ENCODE data around the gene MYBPC2.

MYBPC2 gene

GRCh38 chr19:50460161-50460765 is 27.6 kb downstream of the MYBPC2 start:
- DNase-seq (ENCODE audit: low spot score): no peak
- no peak overlapping the region for H3K27ac ChIP-seq
- H3K4me3 ChIP-seq: no peak overlapping the region
- TF ChIP-seq CTCF (IDR thresholded peaks at IDR 0.05): no peak

GRCh38 chr19:50461066-50461875 is 28.6 kb downstream of the MYBPC2 start:
- Histone ChIP-seq H3K27ac (no peak overlapping the region), H3K4me3 (no peak overlapping the region)
- peak; percentile 67 for TF ChIP-seq CTCF (IDR thresholded peaks at IDR 0.05)
- no peak for DNase-seq (ENCODE audit: low spot score)

DNA sequence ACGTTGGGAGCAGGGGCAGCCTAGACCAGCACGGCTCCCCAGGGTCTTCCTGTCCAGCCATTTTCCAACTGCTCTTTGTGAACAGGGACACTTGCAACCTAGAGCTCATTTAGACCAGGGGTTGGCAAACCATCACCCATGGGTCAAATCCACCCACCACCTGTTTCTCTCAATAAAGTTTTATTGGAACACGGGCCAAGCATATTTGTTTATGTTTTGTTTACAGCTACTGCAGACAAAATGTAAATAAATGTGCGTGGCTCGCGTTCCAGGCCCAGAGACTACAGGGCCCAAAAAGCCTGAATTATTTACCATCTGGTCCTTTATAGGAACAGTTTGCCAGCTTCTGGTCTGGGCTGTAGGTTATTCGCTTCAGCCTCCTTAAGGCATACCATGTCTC is 30.3 kb downstream of the MYBPC2 start:
- no peak overlapping the region for H3K4me3 ChIP-seq
- no peak for DNase-seq (ENCODE audit: low spot score)
- TF ChIP-seq CTCF (IDR thresholded peaks at IDR 0.05): no peak
- no peak overlapping the region for H3K27ac ChIP-seq

DNA sequence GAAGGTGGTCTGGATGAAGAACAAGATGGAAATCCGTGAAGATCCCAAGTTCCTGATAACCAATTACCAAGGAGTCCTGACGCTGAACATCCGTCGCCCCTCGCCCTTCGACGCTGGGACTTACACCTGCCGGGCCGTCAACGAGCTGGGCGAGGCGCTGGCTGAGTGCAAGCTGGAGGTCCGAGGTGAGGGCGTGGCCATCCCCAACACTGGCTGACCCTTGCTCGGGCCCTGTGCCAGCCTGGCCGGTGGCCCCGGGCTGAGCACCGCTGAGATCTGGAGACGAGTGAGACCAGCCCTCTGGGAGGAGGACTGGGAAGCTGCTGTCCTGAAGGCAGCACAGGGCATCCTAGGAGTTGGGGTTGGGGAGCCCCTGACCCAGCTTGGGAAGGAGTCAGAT is 31.7 kb downstream of the MYBPC2 start:
- DNase-seq (ENCODE audit: low spot score): no peak
- TF ChIP-seq CTCF (IDR thresholded peaks at IDR 0.05): no peak
- Histone ChIP-seq H3K27ac (no peak overlapping the region), H3K4me3 (no peak overlapping the region)

- no peak for TF ChIP-seq CTCF (IDR thresholded peaks at IDR 0.05)
- H3K27ac ChIP-seq: no peak overlapping the region
- no peak overlapping the region for H3K4me3 ChIP-seq
- DNase-seq (ENCODE audit: low spot score): no peak
Measured at GRCh38 chr19:50465000-50465399, 32.3 kb downstream of the MYBPC2 start.

GRCh38 chr19:50465986-50466705 is 33.5 kb downstream of the MYBPC2 start:
- no peak for DNase-seq (ENCODE audit: low spot score)
- no peak for TF ChIP-seq CTCF (IDR thresholded peaks at IDR 0.05)
- H3K27ac ChIP-seq: no peak overlapping the region
- no peak overlapping the region for H3K4me3 ChIP-seq
